GM12874 (cell line): ENCODE measurements around the gene ANO8.

Experiments
- TF ChIP-seq, protein P1 (sequence below): IDR thresholded peaks from 2 replicates; pipeline ENCODE4 v1.5.1; 2011; ENCODE audit warnings: low read depth, mild to moderate bottlenecking, control low read depth, low read length, moderate library complexity; ENCODE audit not compliant: insufficient read depth

ANO8 gene

DNA sequence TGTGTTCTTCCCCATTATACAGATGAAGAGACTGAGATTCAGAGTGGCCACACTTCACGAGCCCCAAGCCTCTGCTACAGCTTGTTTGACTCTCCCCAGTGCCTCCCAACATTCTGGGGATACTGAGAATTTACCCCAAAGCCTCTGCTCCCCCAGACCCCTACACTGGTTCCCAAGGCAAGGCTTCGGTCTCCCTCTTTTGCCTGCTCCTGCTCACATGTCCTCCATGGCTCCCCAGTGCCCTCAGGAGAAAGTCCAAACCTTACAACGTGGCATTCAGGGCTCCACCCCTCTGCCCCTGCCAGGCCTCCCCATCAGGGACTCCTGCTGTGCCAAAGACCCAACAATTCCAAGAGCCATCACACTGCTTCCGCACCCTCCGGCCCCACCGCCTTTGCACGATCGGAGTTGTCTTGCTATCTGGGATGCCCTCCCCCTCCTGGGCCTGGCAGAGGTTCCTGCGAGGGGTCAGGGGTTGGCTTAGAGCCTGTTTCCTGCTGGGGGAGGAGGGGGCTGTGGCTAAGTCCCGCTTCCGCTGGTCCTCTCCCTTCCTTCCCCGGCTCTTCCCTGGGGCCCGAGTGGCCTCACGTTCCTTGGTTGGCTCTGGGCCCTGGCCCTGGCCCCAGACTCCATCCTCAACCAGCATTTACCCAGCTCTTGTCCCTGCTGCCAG is 18.1 kb upstream of the ANO8 start:
- TF ChIP-seq, protein P1, sequence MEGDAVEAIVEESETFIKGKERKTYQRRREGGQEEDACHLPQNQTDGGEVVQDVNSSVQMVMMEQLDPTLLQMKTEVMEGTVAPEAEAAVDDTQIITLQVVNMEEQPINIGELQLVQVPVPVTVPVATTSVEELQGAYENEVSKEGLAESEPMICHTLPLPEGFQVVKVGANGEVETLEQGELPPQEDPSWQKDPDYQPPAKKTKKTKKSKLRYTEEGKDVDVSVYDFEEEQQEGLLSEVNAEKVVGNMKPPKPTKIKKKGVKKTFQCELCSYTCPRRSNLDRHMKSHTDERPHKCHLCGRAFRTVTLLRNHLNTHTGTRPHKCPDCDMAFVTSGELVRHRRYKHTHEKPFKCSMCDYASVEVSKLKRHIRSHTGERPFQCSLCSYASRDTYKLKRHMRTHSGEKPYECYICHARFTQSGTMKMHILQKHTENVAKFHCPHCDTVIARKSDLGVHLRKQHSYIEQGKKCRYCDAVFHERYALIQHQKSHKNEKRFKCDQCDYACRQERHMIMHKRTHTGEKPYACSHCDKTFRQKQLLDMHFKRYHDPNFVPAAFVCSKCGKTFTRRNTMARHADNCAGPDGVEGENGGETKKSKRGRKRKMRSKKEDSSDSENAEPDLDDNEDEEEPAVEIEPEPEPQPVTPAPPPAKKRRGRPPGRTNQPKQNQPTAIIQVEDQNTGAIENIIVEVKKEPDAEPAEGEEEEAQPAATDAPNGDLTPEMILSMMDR = no peak

- TF ChIP-seq, protein P1 = no peak
Measured at GRCh38 chr19:17351815-17352435, 17.3 kb upstream of the ANO8 start.

DNA sequence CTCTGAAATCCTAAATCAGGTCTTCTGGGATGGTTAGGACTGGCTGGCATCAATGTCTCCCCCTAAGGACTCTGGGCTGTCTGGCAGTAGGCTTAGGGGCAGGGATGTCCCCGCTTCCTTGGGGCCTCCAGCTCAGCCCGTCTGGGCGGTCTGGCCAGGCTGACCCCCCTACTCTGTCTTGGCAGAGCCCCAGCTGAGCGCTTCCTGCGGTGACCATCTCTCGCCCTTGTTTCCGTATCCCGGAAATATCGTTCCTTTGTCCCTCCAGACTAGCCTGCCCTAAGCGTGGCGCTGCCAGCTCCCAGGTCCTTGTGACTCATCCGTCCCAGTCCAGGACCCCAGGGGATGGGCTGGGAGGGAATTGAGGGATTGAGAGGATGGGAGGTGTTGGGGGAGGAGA is 14.0 kb upstream of the ANO8 start:
- TF ChIP-seq, protein P1 = no peak

GRCh38 chr19:17347877-17348276 is 13.2 kb upstream of the ANO8 start:
- TF ChIP-seq, protein P1 = no peak

DNA sequence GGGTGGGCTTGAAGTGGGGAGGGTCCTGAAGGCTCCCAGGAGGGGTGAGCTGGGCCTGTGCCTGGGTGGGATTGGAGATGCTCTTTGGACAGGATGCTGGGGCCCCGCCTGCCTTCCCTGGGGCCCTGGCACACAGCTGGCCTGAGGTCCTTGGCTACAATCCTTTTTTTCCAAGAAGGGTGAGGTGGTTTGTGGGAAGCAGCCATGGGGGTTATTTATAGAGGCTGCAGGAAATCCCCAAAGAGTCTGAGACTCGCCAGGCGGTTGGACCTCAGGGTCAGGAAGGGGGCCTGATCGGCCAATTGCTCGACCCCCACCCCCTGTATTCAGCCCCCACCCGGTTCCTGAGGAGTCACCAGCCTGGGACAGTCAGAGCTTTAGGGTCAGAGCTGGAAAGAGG is 12.7 kb upstream of the ANO8 start:
- TF ChIP-seq, protein P1 = no peak

GRCh38 chr19:17346109-17346671 is 11.5 kb upstream of the ANO8 start:
- TF ChIP-seq, protein P1 = peak; percentile 98

DNA sequence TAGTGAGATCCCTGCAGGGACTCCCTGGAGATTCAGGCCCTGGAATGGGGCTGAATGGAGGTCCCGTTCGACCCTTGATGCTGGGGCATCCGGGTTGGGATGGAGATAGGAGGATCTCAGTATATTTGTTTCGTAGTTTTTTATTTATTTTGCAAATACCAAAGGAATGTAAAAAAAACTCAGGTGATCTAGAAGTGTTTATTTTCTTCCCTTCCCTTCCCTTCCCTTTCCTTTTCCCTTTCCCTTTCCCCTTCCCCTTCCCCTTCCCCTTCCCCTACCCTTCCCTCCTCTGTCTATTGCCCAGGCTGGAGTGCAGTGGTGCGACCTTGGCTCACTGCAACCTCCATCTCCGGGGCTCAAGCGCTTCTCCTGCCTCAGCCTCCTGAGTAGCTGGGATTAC is 7.2 kb upstream of the ANO8 start:
- TF ChIP-seq, protein P1 = no peak
